HEK293T (cell line): Measurements from ENCODE around the gene KCNK15.

Source experiments
- ARNT ChIP-seq: fragments of 450-650 bp; IDR thresholded peaks from 2 replicates; pipeline ENCODE4 v1.6.1; 2017; ENCODE audit warnings: mild to moderate bottlenecking
- FOXA1 ChIP-seq: fragments of 450-650 bp; IDR thresholded peaks from 2 replicates; pipeline ENCODE4 v1.6.1; 2016; ENCODE audit warnings: mild to moderate bottlenecking
- FOXM1 ChIP-seq: fragments of 450-650 bp; IDR thresholded peaks from 2 replicates; pipeline ENCODE4 v1.6.1; 2017; ENCODE audit warnings: mild to moderate bottlenecking, borderline replicate concordance
- LEF1 ChIP-seq: fragments of 450-650 bp; IDR thresholded peaks from 2 replicates; pipeline ENCODE4 v1.6.1; 2017; ENCODE audit warnings: mild to moderate bottlenecking, borderline replicate concordance
- SP1 ChIP-seq: fragments of 450-650 bp; IDR thresholded peaks from 2 replicates; pipeline ENCODE4 v1.6.1; 2017
- SUZ12 ChIP-seq: fragments of 450-650 bp; IDR thresholded peaks from 2 replicates; pipeline ENCODE4 v1.6.1; 2016; ENCODE audit warnings: mild to moderate bottlenecking

- TF ChIP-seq LEF1 (no peak), FOXA1 (no peak), SUZ12 (no peak), SP1 (no peak), FOXM1 (no peak), ARNT (no peak)
These were observed 35.5 kb downstream of the KCNK15 start for GRCh38 chr20:44781118-44781517.
